Hematopoietic multipotent progenitor cell treated with erythropoietin and hydrocortisone succinate and interleukin-3 and kit ligand, for 8 days (in vitro differentiated cells): ENCODE measurements around the gene RIPOR3.
"Not testable (repeated sequence)": the region's sequence is repeated elsewhere in the genome, so short reads cannot be mapped to it uniquely, and the experiment has no call there.

Source experiments
- DNase-seq: peaks from one replicate; pipeline ENCODE4 v3.0.0-alpha.2; 2015

The RIPOR3 gene

GRCh38 chr20:50601511-50602431, 89.6 kb downstream of the RIPOR3 start:
- DNase-seq: no peak

DNA sequence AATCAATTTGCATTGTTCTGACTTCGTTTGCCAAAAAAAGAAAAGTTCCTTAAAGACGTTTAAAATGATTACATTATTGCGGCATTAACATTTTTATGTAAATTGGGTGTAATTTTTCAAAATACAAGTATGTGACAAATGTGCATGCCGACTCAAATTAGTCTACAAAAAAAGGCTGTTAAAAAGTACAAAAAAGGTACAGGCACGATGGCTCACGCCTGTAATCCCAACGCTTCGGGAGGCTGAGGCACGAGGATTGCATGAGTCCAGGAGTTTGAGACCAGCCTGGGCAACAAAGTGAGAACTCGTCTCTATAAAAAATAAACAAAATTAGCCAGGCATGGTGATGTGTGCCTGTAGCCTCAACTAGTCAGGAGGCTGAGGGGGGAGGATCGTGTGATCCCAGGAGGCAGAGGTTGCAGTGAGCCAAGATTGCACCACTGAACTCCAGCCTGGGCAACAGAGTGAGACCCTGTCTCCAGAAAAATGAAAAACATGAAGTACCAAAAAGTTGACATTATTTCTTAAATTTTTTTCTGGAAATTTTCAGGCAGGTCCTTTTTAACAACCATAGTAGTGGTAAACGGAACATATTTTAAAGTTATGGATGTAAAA, 91.0 kb downstream of the RIPOR3 start:
- no peak for DNase-seq

DNA sequence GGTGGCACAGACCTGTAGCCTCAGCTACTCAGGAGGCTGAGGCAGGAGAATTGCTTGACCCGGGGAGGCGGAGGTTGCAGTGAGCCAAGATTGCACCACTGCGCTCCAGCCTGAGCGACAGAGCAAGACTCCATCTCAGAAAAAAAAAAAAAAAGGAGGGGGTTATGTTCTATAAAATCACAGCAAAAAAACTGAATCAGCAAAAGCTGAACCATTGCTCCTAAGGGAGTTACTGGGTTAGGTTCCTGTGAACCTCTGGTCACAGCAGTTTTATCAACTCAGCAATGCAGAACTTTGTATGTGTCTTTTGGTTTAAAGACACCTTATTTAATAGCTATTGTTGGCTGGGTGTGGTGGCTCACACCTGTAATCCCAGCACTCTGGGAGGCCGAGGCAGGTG, 92.6 kb downstream of the RIPOR3 start:
- DNase-seq: not testable (repeated sequence)

GRCh38 chr20:50598074-50598473, 93.3 kb downstream of the RIPOR3 start:
- no peak for DNase-seq

- DNase-seq: no peak
These were observed 93.9 kb downstream of the RIPOR3 start for GRCh38 chr20:50597406-50597969.

DNA sequence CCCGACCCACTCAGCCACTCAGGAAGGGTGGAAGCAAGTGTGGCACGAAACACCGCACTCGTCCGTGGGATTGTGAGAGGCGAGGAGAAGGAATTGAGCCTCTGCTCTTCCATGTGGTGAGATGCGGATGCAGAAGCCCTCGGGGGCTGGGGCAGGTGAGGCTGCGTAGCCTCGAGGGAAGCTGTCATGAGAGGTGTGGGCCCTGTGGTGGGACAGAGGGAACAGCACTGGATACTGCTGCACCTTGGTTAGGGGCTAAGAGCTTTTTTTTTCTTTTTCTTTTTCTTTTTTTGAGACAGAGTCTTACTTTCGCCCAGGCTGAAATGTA, 94.7 kb downstream of the RIPOR3 start:
- no peak for DNase-seq

DNA sequence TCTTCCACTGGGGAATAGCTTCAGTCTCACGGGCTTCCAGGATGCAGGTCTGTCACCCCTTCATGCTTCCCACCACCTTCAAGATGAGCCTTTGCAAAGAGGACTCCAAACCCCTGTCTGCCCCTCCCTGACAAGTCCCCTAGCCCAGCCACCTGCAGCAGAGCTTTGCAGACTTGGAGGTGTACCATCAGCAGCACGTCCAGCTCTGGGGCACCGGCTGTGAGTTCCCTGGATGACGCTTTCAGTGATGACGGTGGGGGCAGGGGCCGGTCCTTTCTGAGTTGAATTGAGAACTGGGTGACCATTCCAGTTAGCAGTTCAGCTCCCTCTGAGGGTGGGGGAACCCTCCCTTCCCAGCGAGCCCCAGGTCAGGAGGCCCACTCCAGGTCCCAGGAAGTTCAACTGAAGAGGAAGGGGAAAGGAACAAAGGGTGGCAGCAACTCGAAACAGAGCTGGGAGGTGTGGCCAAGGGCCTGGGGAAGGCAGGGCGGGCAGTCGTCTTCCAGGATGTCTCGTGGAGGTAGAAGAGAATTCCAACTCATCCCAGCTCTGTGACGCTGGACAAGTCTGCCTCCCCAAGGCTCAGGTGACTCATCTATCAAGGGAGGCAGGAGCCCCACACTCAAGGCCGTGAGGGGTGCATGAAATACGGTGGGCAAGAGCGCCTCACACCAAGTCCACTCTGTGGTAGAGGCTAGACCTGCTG, 95.2 kb downstream of the RIPOR3 start:
- DNase-seq: no peak

- no peak for DNase-seq
These were observed 95.9 kb downstream of the RIPOR3 start for GRCh38 chr20:50595433-50595895.

- DNase-seq: no peak
These were observed 96.5 kb downstream of the RIPOR3 start for GRCh38 chr20:50594591-50595432.

DNA sequence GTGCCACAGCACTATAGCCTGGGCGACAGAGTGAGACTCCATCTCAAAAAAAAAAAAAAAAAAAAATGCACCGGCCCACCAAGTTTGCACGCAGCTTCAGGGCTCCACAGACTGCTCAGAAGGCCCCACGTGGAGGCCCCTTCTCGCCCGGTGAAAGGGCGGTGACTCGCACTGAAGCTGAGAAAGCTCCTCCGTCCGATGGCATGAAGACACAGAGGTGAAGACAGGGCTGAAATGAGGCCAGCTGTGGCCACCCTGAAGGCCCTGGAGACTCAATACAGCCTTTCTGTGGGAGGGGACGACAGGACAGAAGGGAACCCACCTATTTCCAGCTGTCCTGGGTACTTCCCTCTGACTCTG, 97.1 kb downstream of the RIPOR3 start:
- no peak for DNase-seq

DNA sequence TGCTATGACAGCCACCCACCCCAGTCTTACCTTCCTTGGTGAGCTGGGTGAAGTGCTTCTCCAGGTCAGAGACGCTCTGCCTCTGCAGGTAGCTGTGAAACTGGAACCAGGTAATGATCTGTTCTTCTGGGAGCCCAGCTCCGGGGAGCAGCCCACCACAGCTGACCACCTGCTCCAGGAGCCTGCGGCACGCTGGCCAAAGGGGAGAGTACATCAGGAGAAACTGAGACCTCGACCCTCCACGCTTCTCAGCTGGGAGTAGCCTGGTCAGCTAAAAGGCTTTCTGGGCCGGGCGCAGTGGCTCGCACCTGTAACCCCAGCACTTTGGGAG, 98.4 kb downstream of the RIPOR3 start:
- no peak for DNase-seq

DNA sequence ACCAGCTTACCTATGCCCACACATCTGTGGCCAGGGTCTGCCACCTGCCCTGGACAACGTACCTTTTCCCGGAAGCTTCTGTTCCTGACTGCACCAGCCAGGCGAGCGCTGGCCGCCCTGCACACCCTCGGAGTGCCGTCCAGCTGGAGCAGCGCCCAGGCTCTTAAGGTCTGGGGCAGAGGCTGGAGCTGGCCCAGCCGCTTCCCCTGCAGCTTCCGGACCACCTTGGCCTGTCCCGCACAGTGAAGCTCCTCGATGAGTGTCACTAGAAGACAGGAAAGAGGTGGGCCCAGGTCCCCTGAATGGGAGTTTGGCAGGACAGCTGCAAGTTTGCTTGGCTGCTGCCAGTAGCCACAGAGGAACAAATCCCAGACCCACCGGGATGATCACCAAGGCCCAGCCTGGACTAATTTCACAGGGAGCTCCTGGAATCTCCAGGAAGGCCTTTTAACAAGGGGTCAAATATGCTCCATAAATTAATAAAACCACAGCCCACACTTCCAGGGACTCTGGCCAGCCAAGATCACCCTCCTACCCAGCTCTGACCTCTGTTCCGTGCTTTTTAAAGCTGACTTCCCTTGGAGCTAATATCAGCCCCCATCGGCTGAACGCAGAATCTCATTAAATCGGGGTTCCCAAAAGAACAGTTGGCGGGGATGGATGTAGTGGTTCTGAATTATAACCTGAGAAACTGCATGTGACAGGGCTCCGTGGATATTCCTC, 98.9 kb downstream of the RIPOR3 start:
- no peak for DNase-seq

GRCh38 chr20:50591233-50591852, 100.0 kb downstream of the RIPOR3 start:
- no peak for DNase-seq

GRCh38 chr20:50590348-50590664, 101.0 kb downstream of the RIPOR3 start:
- DNase-seq: no peak

DNA sequence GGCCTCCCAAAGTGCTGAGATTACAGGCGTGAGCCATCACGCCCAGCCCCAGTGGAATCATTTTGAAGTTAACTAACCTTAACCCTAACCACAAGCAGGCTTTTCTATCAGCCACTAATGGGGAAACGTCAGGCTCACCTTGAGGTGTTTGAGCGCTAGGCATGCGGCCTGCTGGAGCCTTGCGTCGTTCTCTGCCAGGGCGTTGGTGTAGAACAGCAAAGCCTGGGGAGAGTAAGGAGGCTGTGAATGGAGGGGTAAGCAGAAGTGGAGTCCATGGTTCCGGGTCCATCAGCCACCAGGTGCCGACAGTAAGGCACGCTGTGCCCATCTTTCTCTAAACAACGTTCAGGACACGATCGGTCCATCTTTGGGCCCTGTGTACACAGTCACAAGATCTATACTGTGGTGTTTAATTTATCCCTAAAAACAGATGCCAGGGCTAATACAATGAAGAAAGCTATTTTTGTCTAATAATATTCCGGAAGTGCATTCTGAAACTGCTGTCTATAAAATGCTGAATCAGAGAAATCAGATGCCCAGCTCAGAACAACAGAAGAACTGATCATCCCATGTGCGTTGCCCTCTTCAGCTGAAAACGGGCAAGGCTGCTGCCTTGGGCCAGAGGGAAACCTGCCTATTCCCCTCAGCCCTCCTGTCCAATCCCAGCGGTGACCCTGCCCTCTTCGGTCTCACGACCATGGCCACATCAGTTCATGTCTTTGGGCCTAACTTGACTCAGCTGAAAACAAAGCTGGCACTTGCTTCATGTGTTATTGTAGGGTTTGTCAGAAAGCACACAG, 101.6 kb downstream of the RIPOR3 start:
- DNase-seq: no peak

GRCh38 chr20:50588034-50588736, 103.2 kb downstream of the RIPOR3 start:
- DNase-seq: peak; percentile 60

GRCh38 chr20:50587291-50587961, 103.9 kb downstream of the RIPOR3 start:
- no peak for DNase-seq

DNA sequence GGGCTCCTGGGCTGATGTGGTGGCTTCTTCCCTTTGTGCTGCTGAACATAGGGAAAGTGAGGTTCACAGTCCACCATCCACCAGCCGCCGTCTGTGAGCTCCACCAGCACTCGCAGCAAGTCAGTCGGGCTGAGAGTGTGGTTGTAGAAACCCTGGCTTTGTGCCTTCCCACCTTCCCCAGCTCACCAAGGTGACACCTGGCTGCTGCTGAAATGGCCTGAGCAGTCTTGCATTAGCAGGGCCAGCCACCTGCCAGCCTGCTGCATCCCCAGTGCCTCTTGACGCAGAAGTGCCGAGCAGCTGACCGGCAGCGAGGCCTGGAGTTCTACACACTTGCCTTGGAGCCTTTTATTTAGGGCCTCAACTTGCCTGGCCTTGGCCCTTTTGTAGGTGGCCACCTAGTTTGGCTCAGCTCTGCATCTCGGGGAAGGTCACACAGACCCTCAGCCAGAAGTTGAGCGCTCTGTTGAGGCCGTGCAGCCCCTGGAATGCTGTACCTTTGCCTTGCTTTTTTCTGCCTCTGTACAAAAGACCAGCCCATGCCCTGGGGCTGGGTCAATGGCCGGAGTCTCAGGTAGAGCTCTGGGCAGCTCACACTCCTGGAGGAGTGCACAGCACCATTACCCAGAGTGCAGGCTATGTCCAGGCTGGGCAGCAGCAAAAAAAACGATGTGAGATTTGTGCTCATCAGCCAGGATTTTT, 104.7 kb downstream of the RIPOR3 start:
- DNase-seq: no peak

DNA sequence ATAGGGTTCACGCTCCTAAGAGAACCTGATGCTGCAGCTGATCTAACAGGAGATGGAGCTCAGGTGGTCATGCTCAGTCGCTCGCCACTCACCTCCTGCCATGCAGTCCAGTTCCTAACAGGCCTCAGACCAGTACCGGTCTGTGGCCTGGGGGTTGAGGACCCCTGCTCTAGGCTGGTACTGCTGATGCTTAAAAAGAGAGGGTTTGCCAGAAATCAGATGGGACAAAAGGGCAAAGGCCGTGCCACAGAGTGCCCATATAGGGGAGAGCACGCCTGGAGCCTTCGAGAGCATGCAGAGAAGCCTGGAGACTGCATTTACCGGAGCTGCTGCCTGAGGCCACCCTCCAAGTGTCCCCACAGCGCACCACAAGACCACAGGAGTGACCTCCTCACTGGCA, 105.7 kb downstream of the RIPOR3 start:
- DNase-seq: no peak
